PC-9 (cell line): Measurements from ENCODE around the gene YES1. TPM values are rescaled to one million over a fixed set of nuclear protein-coding genes. Genes with fewer than 3 reads are reported as not detected.

Experiments
- BruUV-seq: library from RNA; stranded (reverse); fragments of 400-500 nt; replicated peaks from 2 replicates; lab custom pipeline; 2021; lab: Mats Ljungman, UMichigan
- CTCF ChIA-PET: fragments of 300-600 bp; sonication (Branson Sonifier 250); formaldehyde crosslinking; loops from one replicate; lab custom pipeline; 2022; ENCODE audit warnings: antibody characterized with exemption; lab: Charles Lee
- POLR2A ChIA-PET: fragments of 300-600 bp; sonication (Branson Sonifier 250); formaldehyde crosslinking; loops from one replicate; lab custom pipeline; 2022; ENCODE audit warnings: antibody characterized with exemption; ENCODE audit not compliant: unreplicated experiment; lab: Charles Lee
- DNase-seq, 2 experiments: peaks; one replicate each; pipeline versions ENCODE4 v3.0.0 to v3.0.0-alpha.2; 2015 to 2022; ENCODE audit warnings: mixed read lengths in 1 of 2
- H2AFZ ChIP-seq: fragments of 200-600 bp; sonication (generic); 2 replicates; pipeline ENCODE4 v1.8.1; 2017; ENCODE audit warnings: antibody characterized with exemption
- H3F3A ChIP-seq: fragments of 200-600 bp; sonication (generic); 2 replicates; pipeline ENCODE4 v1.8.1; 2017; ENCODE audit warnings: antibody characterized with exemption, mild to moderate bottlenecking, low read depth; ENCODE audit not compliant: insufficient read depth
- H3K27ac ChIP-seq: fragments of 200-600 bp; sonication (generic); 2 replicates; pipeline ENCODE4 v1.6.1; 2016; ENCODE audit warnings: mixed run types
- H3K27me3 ChIP-seq: fragments of 200-600 bp; sonication (generic); 2 replicates; pipeline ENCODE4 v1.6.1; 2016; ENCODE audit warnings: low read depth, mixed run types; ENCODE audit not compliant: insufficient read depth
- H3K36me3 ChIP-seq: fragments of 200-600 bp; sonication (generic); 2 replicates; pipeline ENCODE4 v1.6.1; 2016; ENCODE audit warnings: low read depth, mixed run types
- H3K4me1 ChIP-seq: fragments of 200-600 bp; sonication (generic); replicated peaks from 2 replicates; pipeline ENCODE4 v1.6.1; 2016; ENCODE audit warnings: mixed run types; ENCODE audit not compliant: insufficient read depth
- H3K4me2 ChIP-seq: fragments of 200-600 bp; sonication (generic); 2 replicates; pipeline ENCODE4 v1.6.1; 2017; ENCODE audit warnings: mixed run types
- H3K4me3 ChIP-seq: fragments of 200-600 bp; sonication (generic); 2 replicates; pipeline ENCODE4 v1.6.1; 2016; ENCODE audit warnings: mixed run types
- H3K79me2 ChIP-seq: fragments of 200-600 bp; sonication (generic); 2 replicates; pipeline ENCODE4 v1.6.1; 2017; ENCODE audit warnings: low read depth, mixed run types
- H3K9me2 ChIP-seq: fragments of 200-600 bp; sonication (generic); 2 replicates; pipeline ENCODE4 v1.8.1; 2017; ENCODE audit warnings: mild to moderate bottlenecking; ENCODE audit not compliant: insufficient read depth
- H3K9me3 ChIP-seq: fragments of 200-600 bp; sonication (generic); 2 replicates; pipeline ENCODE4 v1.8.1; 2016; ENCODE audit warnings: low read depth; ENCODE audit not compliant: insufficient read depth
- H4K20me1 ChIP-seq: fragments of 200-600 bp; sonication (generic); 2 replicates; pipeline ENCODE4 v1.8.1; 2017; ENCODE audit not compliant: insufficient read depth
- CTCF ChIP-seq: fragments of 200-600 bp; sonication (generic); conservative IDR thresholded peaks from 2 replicates; pipeline ENCODE4 v1.6.1; 2017; ENCODE audit warnings: mixed run types, antibody characterized with exemption, mild to moderate bottlenecking, moderate library complexity
- EZH2 ChIP-seq: fragments of 200-600 bp; sonication (generic); IDR thresholded peaks from 2 replicates; pipeline ENCODE4 v1.8.0; 2017; ENCODE audit warnings: antibody characterized with exemption, low read depth
- intact Hi-C: fragments of 100-400 bp; cut with micrococcal nuclease; formaldehyde crosslinking; loops from one replicate; pipeline ENCODE4 v1.10.0; 2022; ENCODE audit not compliant: unreplicated experiment
- total RNA-seq: library from RNA; stranded (reverse); gene quantifications from 2 replicates; pipeline ENCODE4 v1.2.3, GENCODE V29; 2021

YES1 gene
- total RNA-seq, 1 experiment from 2014 or later, result 111 TPM

- Histone ChIP-seq H3K4me1 (no peaks in the 10 kb centered on the region), H3K9me2 (no peaks in the 10 kb centered on the region; the same call in 1 of the 2 replicates), H3K4me2 (no peak overlapping the region), H3K9me3 (no peaks in the 10 kb centered on the region), H3K36me3 (no peaks in the 10 kb centered on the region), H4K20me1 (0 out of 2 replicates have a peak, but pooled peaks cover 2% of the 10 kb centered on the region), H3K27me3 (no peaks in the 10 kb centered on the region), H2AFZ (no peak overlapping the region), H3K4me3 (no peak overlapping the region), H3F3A (peaks cover 5% of the 10 kb centered on the region; the same call in 1 of the 2 replicates), H3K27ac (no peak overlapping the region), H3K79me2 (no peaks in the 10 kb centered on the region)
- CTCF ChIA-PET, result no interaction called here
- no TSS peak for BruUV-seq
- TF ChIP-seq CTCF (no peak), EZH2 (no peak)
- no peak for DNase-seq
- intact Hi-C loops, result no loop called here
- POLR2A ChIA-PET, result no interaction called here
These were observed 88.4 kb downstream of the YES1 start for GRCh38 chr18:723541-724080.

- BruUV-seq, result no TSS peak
- Histone ChIP-seq H3K4me3 (no peak overlapping the region), H3K27ac (no peak overlapping the region), H3K36me3 (no peaks in the 10 kb centered on the region), H3K4me2 (no peak overlapping the region), H3K4me1 (no peaks in the 10 kb centered on the region), H3K9me2 (no peaks in the 10 kb centered on the region; the same call in 1 of the 2 replicates), H3K27me3 (no peaks in the 10 kb centered on the region), H4K20me1 (no peaks in the 10 kb centered on the region), H3K79me2 (peaks cover 1% of the 10 kb centered on the region), H3K9me3 (no peaks in the 10 kb centered on the region), H3F3A (0 out of 2 replicates have a peak, but pooled peaks cover 7% of the 10 kb centered on the region), H2AFZ (no peak overlapping the region)
- POLR2A ChIA-PET, result no interaction called here
- intact Hi-C loops, result loop anchor here (10.0 kb wide), 2 partner anchors 92 to 118 kb away; no protein-coding TSS in a partner anchor
- TF ChIP-seq EZH2, result no peak
- no peak for TF ChIP-seq CTCF
- CTCF ChIA-PET, result interaction anchor here (0.7 kb wide), 3 partner anchors 10 to 76 kb away, joined by 3 to 5 read pairs (median 3); no protein-coding TSS in a partner anchor
- no peak for DNase-seq
These were observed 95.0 kb downstream of the YES1 start for GRCh38 chr18:717003-717402.

- H3K36me3 ChIP-seq, result no peaks in the 10 kb centered on the region
- no TSS peak for BruUV-seq
- no peak for DNase-seq
- no peaks in the 10 kb centered on the region for H3K9me3 ChIP-seq
- H4K20me1 ChIP-seq, result no peaks in the 10 kb centered on the region
- H3K27me3 ChIP-seq, result no peaks in the 10 kb centered on the region
- H3K79me2 ChIP-seq, result peaks cover 14% of the 10 kb centered on the region
- H3K4me2 ChIP-seq, result no peak overlapping the region
- H3F3A ChIP-seq, result 0 out of 2 replicates have a peak, but pooled peaks cover 7% of the 10 kb centered on the region
- POLR2A ChIA-PET, result no interaction called here
- CTCF ChIA-PET, result no interaction called here
- TF ChIP-seq CTCF, result no peak
- TF ChIP-seq EZH2, result no peak
- H3K4me1 ChIP-seq, result peaks cover 8% of the 10 kb centered on the region; the same call in 1 of the 2 replicates
- intact Hi-C loops, result loop anchor here (10.0 kb wide), 2 partner anchors 91 to 119 kb away; no protein-coding TSS in a partner anchor
- H3K27ac ChIP-seq, result no peak overlapping the region
- H2AFZ ChIP-seq, result no peak overlapping the region
- no peaks in the 10 kb centered on the region; the same call in 1 of the 2 replicates for H3K9me2 ChIP-seq
- H3K4me3 ChIP-seq, result no peak overlapping the region
These were observed 96.4 kb downstream of the YES1 start for GRCh38 chr18:715626-716025.
